Measurements from ENCODE around the gene RPS16. TPM values are rescaled to one million over a fixed set of nuclear protein-coding genes. Genes with fewer than 3 reads are reported as not detected.

The RPS16 gene
- total and polyA plus RNA-seq, 10 donors = 1,378 to 5,747 (median 1,790) TPM

DNA sequence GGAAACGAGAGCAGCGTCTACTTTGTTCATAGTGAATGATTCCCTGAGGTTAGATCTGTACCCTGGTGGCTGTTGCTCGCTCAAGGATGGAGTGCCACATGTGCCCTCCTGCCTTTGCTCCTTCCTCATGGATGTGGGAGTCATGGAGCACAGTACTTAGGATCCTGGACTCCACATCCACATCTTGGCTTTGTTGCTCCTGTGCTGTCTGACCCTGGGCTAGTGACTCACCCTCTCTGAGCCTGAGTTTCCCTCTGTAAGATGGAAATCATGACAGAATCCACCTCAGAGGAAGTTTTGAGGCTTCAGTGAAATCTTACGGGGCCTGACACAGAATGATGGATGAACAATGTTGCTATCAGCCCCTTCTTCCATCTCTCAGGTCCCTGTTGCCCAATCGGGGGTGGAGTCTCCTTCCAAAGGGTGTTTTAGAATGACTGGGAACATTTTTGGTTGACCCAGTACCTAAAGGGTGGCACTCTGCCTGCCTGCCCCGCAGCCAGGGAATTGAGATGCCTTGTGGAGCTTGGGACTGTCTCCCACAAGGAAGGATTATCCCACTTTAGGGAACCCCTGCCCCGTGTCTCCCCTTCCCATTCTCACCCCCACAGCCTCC, 35.1 kb upstream of the RPS16 start:
- Histone ChIP-seq H3K4me3 (no peak overlapping the region), H3K4me1 (no peaks in the 10 kb centered on the region), H3K27me3 (replicated peaks in 1 of 7) (no peaks in the 10 kb centered on the region), H3K36me3 (peaks cover 8 to 100% (median 98%) of the 10 kb centered on the region in 6 donors), H3K27ac (no peak overlapping the region), H3K9me3 (no peaks in the 10 kb centered on the region)
- no peak for DNase-seq
- 82 to 93% (median 89%) methylated on average over 6 to 7 of the region's 7 CpGs for WGBS, 5 donors
- intact Hi-C loops (cut with DNase I; ENCODE audit: low total_unique reads) = no loop called here
- TF ChIP-seq POLR2AphosphoS5 (IDR thresholded peaks at IDR 0.05) (no peak), POLR2A (IDR thresholded peaks at IDR 0.05) (no peak)

GRCh38 chr19:39469567-39469966, 33.8 kb upstream of the RPS16 start:
- Histone ChIP-seq H3K9me3 (no peaks in the 10 kb centered on the region), H3K4me1 (no peaks in the 10 kb centered on the region), H3K27ac (no peak overlapping the region), H3K36me3 (peaks cover 14 to 100% (median 100%) of the 10 kb centered on the region in 6 donors), H3K27me3 (replicated peaks in 1 of 7) (no peaks in the 10 kb centered on the region), H3K4me3 (no peak overlapping the region)
- no peak for DNase-seq
- intact Hi-C loops (cut with DNase I; ENCODE audit: low total_unique reads) = no loop called here
- TF ChIP-seq POLR2AphosphoS5 (IDR thresholded peaks at IDR 0.05) (no peak), POLR2A (IDR thresholded peaks at IDR 0.05) (no peak), CTCF (IDR thresholded peaks at IDR 0.05 in 8 of 11, conservative IDR thresholded peaks at IDR 0.05 in 3 of 11) (no peak)
- 79 to 98% (median 95%) methylated on average over 6 of the region's 6 CpGs for WGBS, 5 donors

- 88 to 94% (median 93%) methylated on average over 11 of the region's 11 CpGs; no CpG with 5 or more reads in 1 of the 5 donors for WGBS, 5 donors
These were observed 33.3 kb upstream of the RPS16 start for GRCh38 chr19:39469036-39469435.

DNA sequence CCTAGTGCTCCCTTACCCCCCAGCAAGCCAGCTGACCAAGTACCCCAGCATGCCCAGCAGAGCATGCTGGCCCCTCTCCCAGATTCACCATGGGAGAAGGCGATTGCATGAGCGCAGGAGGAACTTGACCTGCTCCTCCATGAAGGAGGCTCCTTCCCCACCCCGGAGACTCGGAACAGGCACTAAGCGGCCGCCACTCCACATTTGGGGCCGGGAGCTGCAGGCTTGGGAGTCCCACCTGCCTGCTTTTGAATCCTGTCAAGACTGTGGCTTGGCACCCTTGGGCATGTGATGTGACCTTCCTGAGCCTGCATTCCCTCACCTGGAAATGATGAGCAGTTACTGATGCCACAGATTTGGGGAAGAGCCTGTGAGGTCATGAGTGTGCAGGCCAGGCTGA, 32.2 kb upstream of the RPS16 start:
- Histone ChIP-seq H3K27me3 (replicated peaks in 1 of 7) (no peaks in the 10 kb centered on the region), H3K36me3 (peaks cover 15 to 100% (median 91%) of the 10 kb centered on the region in 6 donors), H3K9me3 (no peaks in the 10 kb centered on the region), H3K4me1 (no peaks in the 10 kb centered on the region), H3K27ac (no peak overlapping the region), H3K4me3 (no peak overlapping the region)
- no peak for TF ChIP-seq CTCF (IDR thresholded peaks at IDR 0.05 in 8 of 11, conservative IDR thresholded peaks at IDR 0.05 in 3 of 11)
- peak in 1 of 3 donors; percentile 42 for TF ChIP-seq POLR2AphosphoS5 (IDR thresholded peaks at IDR 0.05)
- no peak for DNase-seq
- intact Hi-C loops (cut with DNase I; ENCODE audit: low total_unique reads) = no loop called here
- WGBS, 5 donors = 93 to 100% (median 95%) methylated on average over 3 to 7 of the region's 7 CpGs

More at GRCh38 chr19:39469036-39469435, 33.3 kb upstream of the RPS16 start:
- no peaks in the 10 kb centered on the region for H3K9me3 ChIP-seq
- TF ChIP-seq POLR2AphosphoS5 (IDR thresholded peaks at IDR 0.05) (peak; percentile 10 to 45 (median 28)), POLR2A (IDR thresholded peaks at IDR 0.05) (no peak), CTCF (IDR thresholded peaks at IDR 0.05 in 8 of 11, conservative IDR thresholded peaks at IDR 0.05 in 3 of 11) (no peak)
- no peak overlapping the region for H3K27ac ChIP-seq
- H3K27me3 ChIP-seq (replicated peaks in 1 of 7) = no peaks in the 10 kb centered on the region
- no peak overlapping the region for H3K4me3 ChIP-seq
- no peaks in the 10 kb centered on the region for H3K4me1 ChIP-seq
- H3K36me3 ChIP-seq = peaks cover 15 to 100% (median 100%) of the 10 kb centered on the region in 6 donors
- DNase-seq = no peak
- intact Hi-C loops (cut with DNase I; ENCODE audit: low total_unique reads) = no loop called here

Data from spleen (tissue), 11 donors.